AG04449 (cell line): ENCODE results near the gene CAD.

ENCODE experiments used
- CTCF ChIA-PET: fragments of 350-600 bp; formaldehyde crosslinking; extraction: SDS; loops from one replicate; lab custom pipeline; 2021; ENCODE audit warnings: antibody characterized with exemption; lab: Yijun Ruan, JAX
- POLR2A ChIA-PET: fragments of 400-600, 350-600 bp; formaldehyde crosslinking; extraction: SDS; loops from one replicate; lab custom pipeline; 2020; ENCODE audit warnings: antibody characterized with exemption, inconsistent platforms; lab: Yijun Ruan, JAX
- DNase-seq: peaks from one replicate; pipeline ENCODE4 v3.0.0-alpha.2; 2010; ENCODE audit warnings: low read depth, low spot score
- H3K4me3 ChIP-seq: 2 replicates; pipeline ENCODE4 v1.5.1; 2011; ENCODE audit warnings: low read depth, mild to moderate bottlenecking, control low read depth, low read length
- TF ChIP-seq, protein P1 (sequence below): IDR thresholded peaks from one replicate; pipeline ENCODE4 v1.5.1; 2011; ENCODE audit warnings: mild to moderate bottlenecking, moderate library complexity, low read length, control low read depth, inconsistent platforms; ENCODE audit not compliant: insufficient read depth; ENCODE audit errors: missing control alignments

The CAD gene

DNA sequence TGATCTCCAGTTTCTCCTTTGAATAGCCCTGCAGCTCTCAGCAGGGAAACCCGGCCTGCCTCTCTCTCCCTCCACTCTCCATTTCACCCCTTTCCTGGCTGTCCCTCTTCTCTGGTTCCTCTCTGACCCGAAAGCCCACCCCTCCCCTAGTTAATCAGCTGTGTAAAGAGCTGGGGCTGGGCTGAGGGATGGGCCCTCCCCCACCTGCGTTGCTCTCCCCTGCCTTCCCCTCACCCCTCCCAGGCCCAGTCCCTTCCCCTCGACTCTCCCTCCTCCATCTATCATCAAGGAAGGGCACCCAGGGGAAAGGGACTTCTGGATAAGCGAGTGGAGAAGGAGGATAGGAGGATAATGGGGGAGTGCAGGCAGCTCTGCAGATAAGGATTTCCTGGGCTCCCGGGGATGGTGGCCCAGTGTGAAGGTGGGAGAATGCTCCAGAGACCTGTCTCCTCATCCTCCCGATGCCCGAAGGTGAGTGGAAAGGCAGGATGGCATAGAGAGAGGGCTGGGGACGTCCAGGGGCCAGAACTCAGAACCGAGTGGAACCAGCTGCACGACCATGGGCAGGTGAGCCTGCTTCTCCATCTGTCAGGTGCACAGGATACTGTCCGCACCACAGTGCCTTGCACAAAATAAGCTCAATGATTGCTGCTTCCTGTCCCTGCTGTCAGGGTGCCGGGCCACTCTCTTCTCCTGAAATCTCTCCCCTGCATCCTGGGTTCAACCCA lies 33.6 kb downstream of the CAD start:
- POLR2A ChIA-PET: interaction anchor here (1.2 kb wide), 1 partner anchor 19 kb away, joined by 3 read pairs; no protein-coding TSS in a partner anchor
- CTCF ChIA-PET: interaction anchor here (1.0 to 2.2 kb wide), 8 partner anchors 11 to 59 kb away, joined by 3 to 14 read pairs (median 4); no protein-coding TSS in a partner anchor
- no peak for DNase-seq
- no peak overlapping the region for H3K4me3 ChIP-seq
- TF ChIP-seq, protein P1, sequence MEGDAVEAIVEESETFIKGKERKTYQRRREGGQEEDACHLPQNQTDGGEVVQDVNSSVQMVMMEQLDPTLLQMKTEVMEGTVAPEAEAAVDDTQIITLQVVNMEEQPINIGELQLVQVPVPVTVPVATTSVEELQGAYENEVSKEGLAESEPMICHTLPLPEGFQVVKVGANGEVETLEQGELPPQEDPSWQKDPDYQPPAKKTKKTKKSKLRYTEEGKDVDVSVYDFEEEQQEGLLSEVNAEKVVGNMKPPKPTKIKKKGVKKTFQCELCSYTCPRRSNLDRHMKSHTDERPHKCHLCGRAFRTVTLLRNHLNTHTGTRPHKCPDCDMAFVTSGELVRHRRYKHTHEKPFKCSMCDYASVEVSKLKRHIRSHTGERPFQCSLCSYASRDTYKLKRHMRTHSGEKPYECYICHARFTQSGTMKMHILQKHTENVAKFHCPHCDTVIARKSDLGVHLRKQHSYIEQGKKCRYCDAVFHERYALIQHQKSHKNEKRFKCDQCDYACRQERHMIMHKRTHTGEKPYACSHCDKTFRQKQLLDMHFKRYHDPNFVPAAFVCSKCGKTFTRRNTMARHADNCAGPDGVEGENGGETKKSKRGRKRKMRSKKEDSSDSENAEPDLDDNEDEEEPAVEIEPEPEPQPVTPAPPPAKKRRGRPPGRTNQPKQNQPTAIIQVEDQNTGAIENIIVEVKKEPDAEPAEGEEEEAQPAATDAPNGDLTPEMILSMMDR: no peak

DNA sequence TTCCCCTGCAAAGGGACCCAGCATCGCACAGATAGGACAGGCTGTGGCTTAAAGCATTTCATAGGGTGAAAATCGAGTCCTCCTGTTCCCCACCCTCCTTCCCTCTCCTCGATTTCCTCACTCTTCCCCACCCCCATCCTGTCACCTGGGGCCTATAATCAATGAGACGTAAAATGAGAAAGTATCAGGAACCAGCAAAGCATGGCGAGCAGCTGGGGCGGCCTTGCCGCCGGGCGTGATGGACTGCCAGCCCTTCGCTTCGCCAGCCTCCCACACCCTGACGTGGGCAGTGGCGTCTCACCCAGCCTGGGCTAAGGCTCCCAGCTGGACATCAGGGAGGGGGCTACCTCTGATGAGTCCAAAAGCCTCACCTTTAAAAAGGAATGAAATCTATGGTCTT lies 34.6 kb downstream of the CAD start:
- H3K4me3 ChIP-seq: no peak overlapping the region
- ChIA-PET POLR2A (interaction anchor here (1.2 kb wide), 1 partner anchor 20 kb away, joined by 3 read pairs; no protein-coding TSS in a partner anchor), CTCF (interaction anchor here (0.9 to 2.2 kb wide), 9 partner anchors 10 to 60 kb away, joined by 3 to 14 read pairs (median 3); no protein-coding TSS in a partner anchor)
- DNase-seq: no peak
- TF ChIP-seq, protein P1: no peak

DNA sequence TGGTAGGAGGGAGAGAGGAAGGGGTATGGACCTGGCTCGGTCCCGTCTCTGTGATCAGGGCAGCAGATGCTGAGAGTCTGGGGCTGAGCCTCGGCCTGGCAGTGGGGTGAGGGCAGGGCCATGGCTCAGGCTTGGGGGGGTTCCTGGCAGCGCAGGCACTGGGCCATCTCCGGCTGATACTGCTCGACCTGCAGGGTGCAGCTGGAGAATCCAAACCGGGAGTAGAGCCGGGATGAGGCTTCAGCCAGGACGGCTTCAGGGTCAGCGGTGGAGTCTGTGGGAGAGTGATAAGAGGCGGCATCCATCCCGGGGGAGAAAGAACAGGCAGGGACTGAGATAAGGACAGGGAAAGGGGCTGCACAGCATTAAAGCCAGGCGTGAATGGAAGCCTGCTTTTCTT lies 38.0 kb downstream of the CAD start:
- CTCF ChIA-PET: interaction anchor here (0.5 to 5.5 kb wide), 6 partner anchors 10 to 48 kb away, joined by 3 to 48 read pairs (median 4); partner anchors contain the start of gene TRIM54
- no peak for DNase-seq
- POLR2A ChIA-PET: no interaction called here
- no peak overlapping the region for H3K4me3 ChIP-seq
- TF ChIP-seq, protein P1: no peak

DNA sequence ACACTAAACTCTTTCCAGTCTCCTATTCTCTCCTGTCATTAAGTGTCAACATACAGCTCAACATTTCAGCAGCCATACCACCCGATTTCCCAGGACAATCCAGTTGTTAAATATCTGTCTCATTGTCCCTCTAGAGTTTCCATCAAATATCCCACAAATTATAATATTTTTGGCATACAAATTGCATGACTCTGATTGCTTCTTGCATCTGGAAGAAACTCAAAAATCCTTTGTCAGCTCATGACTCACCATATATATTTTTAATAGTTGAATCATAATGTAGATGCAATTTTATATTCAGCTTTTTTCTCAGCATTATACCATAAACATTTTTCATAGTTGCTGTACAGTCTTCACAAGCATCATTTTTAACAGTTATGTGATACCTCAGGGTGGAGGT lies 38.5 kb downstream of the CAD start:
- no peak for DNase-seq
- ChIA-PET POLR2A (no interaction called here), CTCF (interaction anchor here (0.5 to 5.5 kb wide), 7 partner anchors 10 to 48 kb away, joined by 3 to 48 read pairs (median 3); partner anchors contain the start of gene TRIM54)
- no peak overlapping the region for H3K4me3 ChIP-seq
- TF ChIP-seq, protein P1: no peak

DNA sequence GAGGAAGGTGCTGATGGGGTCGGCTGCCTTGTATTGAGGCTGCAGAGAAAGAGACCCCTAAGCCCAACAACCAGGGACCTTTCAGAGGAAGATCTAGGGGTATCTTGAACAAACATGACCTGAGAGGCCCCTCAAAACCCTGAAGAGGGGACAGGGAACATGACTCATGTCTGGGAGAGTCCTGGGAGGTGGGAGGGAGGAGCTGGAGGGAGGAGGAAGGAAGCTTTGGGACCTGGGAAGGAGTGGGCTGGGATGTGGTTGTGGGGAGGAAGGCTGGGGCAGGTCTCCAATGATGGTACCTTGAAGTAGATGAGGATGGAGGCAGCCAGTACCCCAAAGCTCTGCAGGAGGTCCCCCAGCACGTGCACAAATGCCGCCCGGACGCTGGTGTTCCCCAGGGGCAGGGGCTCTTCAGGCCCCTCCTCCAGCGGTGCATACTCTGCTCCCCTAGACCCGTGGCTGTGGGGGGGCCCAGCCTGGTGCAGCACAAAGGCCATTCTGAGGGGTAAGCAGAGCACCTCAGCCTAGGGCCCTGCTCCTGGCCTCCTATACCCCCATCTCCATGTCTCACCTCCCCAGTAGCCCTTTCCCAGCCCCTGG lies 39.8 kb downstream of the CAD start:
- no peak for DNase-seq
- CTCF ChIA-PET: interaction anchor here (1.1 to 5.5 kb wide), 3 partner anchors 8 to 46 kb away, joined by 5 to 48 read pairs (median 12); partner anchors contain the start of gene TRIM54
- POLR2A ChIA-PET: no interaction called here
- no peak overlapping the region for H3K4me3 ChIP-seq
- TF ChIP-seq, protein P1: no peak

DNA sequence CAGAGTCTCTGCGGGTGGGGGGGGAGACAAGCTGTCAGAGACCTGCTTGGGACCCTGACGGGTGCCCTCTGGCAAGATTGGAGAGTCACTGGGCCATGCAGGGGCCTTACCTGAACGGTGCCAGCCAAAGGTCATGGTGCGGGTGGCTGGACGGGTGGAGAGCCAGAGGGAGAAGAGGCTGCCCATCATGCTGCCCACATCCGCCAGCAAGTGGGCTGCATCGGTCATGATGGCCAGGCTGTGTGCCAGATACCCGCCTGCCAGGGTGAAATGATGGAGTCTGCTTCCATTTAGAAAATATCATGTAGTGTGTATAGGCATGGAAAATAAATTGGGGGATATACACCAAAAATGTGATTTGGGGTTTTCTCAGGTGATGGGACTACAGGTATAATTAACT lies 40.9 kb downstream of the CAD start:
- ChIA-PET POLR2A (no interaction called here), CTCF (interaction anchor here (1.5 to 5.5 kb wide), 2 partner anchors 11 to 23 kb away, joined by 4 to 48 read pairs; partner anchors contain the start of gene TRIM54)
- TF ChIP-seq, protein P1: no peak

More for the DNA sequence above, 40.9 kb downstream of the CAD start:
- no peak overlapping the region for H3K4me3 ChIP-seq
- no peak for DNase-seq
